GM23338 (cell line): ENCODE results near the gene DNM2. TPM values are rescaled to one million over a fixed set of nuclear protein-coding genes. Genes with fewer than 3 reads are reported as not detected.

Source experiments
- ATAC-seq: fragments of 200-7000 bp; cut with Tn5 transposase; 3 replicates; pipeline ENCODE4 v1.9.1; 2020
- DNase-seq: peaks from one replicate; pipeline ENCODE4 v3.0.0-alpha.2; 2015; ENCODE audit warnings: low spot score
- H2AFZ ChIP-seq: fragments of 200-600 bp; sonication (generic); 2 replicates; pipeline ENCODE4 v1.8.0; 2016; ENCODE audit warnings: antibody characterized with exemption, mild to moderate bottlenecking, moderate library complexity
- H3F3A ChIP-seq: fragments of 200-600 bp; sonication (generic); replicated peaks from 2 replicates; pipeline ENCODE4 v1.8.0; 2017; ENCODE audit warnings: antibody characterized with exemption, mixed run types, low read depth
- H3K27ac ChIP-seq: fragments of 200-600 bp; sonication (generic); 2 replicates; pipeline ENCODE4 v1.6.1; 2016; ENCODE audit warnings: low read depth
- H3K27me3 ChIP-seq: fragments of 200-600 bp; sonication (generic); 2 replicates; pipeline ENCODE4 v1.8.0; 2016; ENCODE audit warnings: mild to moderate bottlenecking, mixed run types, moderate library complexity; ENCODE audit not compliant: insufficient read depth
- H3K36me3 ChIP-seq: fragments of 200-600 bp; sonication (generic); 2 replicates; pipeline ENCODE4 v1.8.0; 2016; ENCODE audit warnings: mild to moderate bottlenecking; ENCODE audit not compliant: insufficient read depth
- H3K4me1 ChIP-seq: fragments of 200-600 bp; sonication (generic); 2 replicates; pipeline ENCODE4 v1.8.0; 2016; ENCODE audit warnings: mild to moderate bottlenecking, moderate library complexity; ENCODE audit not compliant: insufficient read depth
- H3K4me2 ChIP-seq: fragments of 200-600 bp; sonication (generic); 2 replicates; pipeline ENCODE4 v1.7.1; 2017; ENCODE audit warnings: mixed run types
- H3K4me3 ChIP-seq: fragments of 200-600 bp; sonication (generic); 2 replicates; pipeline ENCODE4 v1.6.1; 2016; ENCODE audit warnings: mixed run types
- H3K79me2 ChIP-seq: fragments of 200-600 bp; sonication (generic); replicated peaks from 2 replicates; pipeline ENCODE4 v1.8.0; 2017; ENCODE audit warnings: mild to moderate bottlenecking; ENCODE audit not compliant: insufficient read depth
- H3K9me2 ChIP-seq: fragments of 200-600 bp; sonication (generic); 2 replicates; pipeline ENCODE4 v1.8.0; 2017; ENCODE audit not compliant: insufficient read depth
- H4K20me1 ChIP-seq: fragments of 200-600 bp; sonication (generic); replicated peaks from 2 replicates; pipeline ENCODE4 v1.8.0; 2017; ENCODE audit warnings: mild to moderate bottlenecking; ENCODE audit not compliant: insufficient read depth
- H3K27ac Mint-ChIP-seq: 2 replicates; pipeline ENCODE4 v1.8.0; 2020; ENCODE audit warnings: inconsistent platforms, mild to moderate bottlenecking, moderate library complexity, mixed read lengths
- H3K27me3 Mint-ChIP-seq: 3 replicates; pipeline ENCODE4 v1.8.0; 2022; ENCODE audit warnings: low read depth, mild to moderate bottlenecking, moderate library complexity, mixed read lengths, inconsistent platforms; ENCODE audit not compliant: insufficient read depth, poor library complexity
- H3K36me3 Mint-ChIP-seq: 3 replicates; pipeline ENCODE4 v1.8.0; 2021; ENCODE audit warnings: low read depth, mild to moderate bottlenecking, inconsistent platforms, moderate library complexity, mixed read lengths
- H3K4me1 Mint-ChIP-seq: 3 replicates; pipeline ENCODE4 v1.8.0; 2020; ENCODE audit warnings: mild to moderate bottlenecking, inconsistent platforms, mixed read lengths
- H3K4me3 Mint-ChIP-seq: 3 replicates; pipeline ENCODE4 v1.8.0; 2021; ENCODE audit warnings: moderate library complexity, mild to moderate bottlenecking, inconsistent platforms, mixed read lengths
- H3K9me3 Mint-ChIP-seq: 3 replicates; pipeline ENCODE4 v1.8.0; 2020; ENCODE audit warnings: moderate library complexity, mild to moderate bottlenecking, inconsistent platforms, mixed read lengths
- CREB1 ChIP-seq: fragments of 250-450 bp; sonication (Bioruptor Pico); IDR thresholded peaks from 2 replicates; pipeline ENCODE4 v1.5.0; 2020; ENCODE audit warnings: low read depth, mild to moderate bottlenecking, moderate library complexity
- CTCF ChIP-seq, 2 experiments: fragments of 200-600 bp in 1 of 2; sonication (generic) in 1 of 2; conservative IDR thresholded peaks; 2 replicates each; pipeline versions ENCODE4 v1.5.1 to v1.6.1; 2016 to 2017; ENCODE audit warnings: antibody characterized with exemption in 2 of 2, low read depth in 2 of 2, mild to moderate bottlenecking in 2 of 2, moderate library complexity in 1 of 2
- EZH2 ChIP-seq: fragments of 200-600 bp; sonication (generic); IDR thresholded peaks from one replicate; pipeline ENCODE4 v1.8.0; 2017; ENCODE audit warnings: antibody characterized with exemption, mild to moderate bottlenecking, low read depth; ENCODE audit not compliant: unreplicated experiment
- EZH2phosphoT487 ChIP-seq: fragments of 200-600 bp; sonication (generic); IDR thresholded peaks from one replicate; pipeline ENCODE4 v1.8.1; 2018; ENCODE audit warnings: antibody characterized with exemption; ENCODE audit not compliant: unreplicated experiment
- JUNB ChIP-seq: IDR thresholded peaks from one replicate; pipeline ENCODE4 v1.6.1; 2016; ENCODE audit warnings: antibody characterized with exemption; ENCODE audit not compliant: unreplicated experiment
- NANOG ChIP-seq: IDR thresholded peaks from 2 replicates; pipeline ENCODE4 v1.6.1; 2016; ENCODE audit warnings: antibody characterized with exemption, borderline replicate concordance
- POLR2AphosphoS5 ChIP-seq: IDR thresholded peaks from 2 replicates; pipeline ENCODE4 v1.6.1; 2016; ENCODE audit warnings: antibody characterized with exemption, low read depth
- STAT1 ChIP-seq: IDR thresholded peaks from one replicate; pipeline ENCODE4 v1.6.1; 2016; ENCODE audit warnings: antibody characterized with exemption; ENCODE audit not compliant: unreplicated experiment
- ZNF114 ChIP-seq: fragments of 250-450 bp; sonication (Bioruptor Pico); IDR thresholded peaks from 2 replicates; pipeline ENCODE4 v1.5.0; 2020; ENCODE audit warnings: mild to moderate bottlenecking, moderate library complexity
- ZNF331 ChIP-seq: fragments of 250-450 bp; sonication (Bioruptor Pico); IDR thresholded peaks from 2 replicates; pipeline ENCODE4 v1.5.0; 2020; ENCODE audit warnings: low read depth, mild to moderate bottlenecking, moderate library complexity
- ZNF462 ChIP-seq: fragments of 250-450 bp; sonication (Bioruptor Pico); IDR thresholded peaks from 2 replicates; pipeline ENCODE4 v1.5.0; 2020; ENCODE audit warnings: mild to moderate bottlenecking, moderate library complexity
- polyA plus RNA-seq: library from polyadenylated mRNA; unstranded; fragments of >200 nt; fragmentation: Nextera tagmentation; extraction: Ambion mirVana; gene quantifications from 2 replicates; pipeline ENCODE4 v1.2.1, GENCODE V29; 2016
- total RNA-seq: library from RNA; depleted of rRNA; stranded (reverse); fragments of >200 nt; shearing (Covaris generic); gene quantifications from 2 replicates; pipeline ENCODE4 v1.2.3, GENCODE V29; 2014
- TF ChIP-seq, protein P1 (sequence below): IDR thresholded peaks from one replicate; pipeline ENCODE4 v1.6.1; 2018; ENCODE audit warnings: antibody characterized with exemption; ENCODE audit not compliant: unreplicated experiment
- TF ChIP-seq, protein P2 (sequence below): IDR thresholded peaks from 2 replicates; pipeline ENCODE4 v1.6.1; 2016; ENCODE audit warnings: antibody characterized with exemption

Gene DNM2
- total and polyA plus RNA-seq, 2 experiments from 2014 or later, result 40.7 to 138 TPM

DNA sequence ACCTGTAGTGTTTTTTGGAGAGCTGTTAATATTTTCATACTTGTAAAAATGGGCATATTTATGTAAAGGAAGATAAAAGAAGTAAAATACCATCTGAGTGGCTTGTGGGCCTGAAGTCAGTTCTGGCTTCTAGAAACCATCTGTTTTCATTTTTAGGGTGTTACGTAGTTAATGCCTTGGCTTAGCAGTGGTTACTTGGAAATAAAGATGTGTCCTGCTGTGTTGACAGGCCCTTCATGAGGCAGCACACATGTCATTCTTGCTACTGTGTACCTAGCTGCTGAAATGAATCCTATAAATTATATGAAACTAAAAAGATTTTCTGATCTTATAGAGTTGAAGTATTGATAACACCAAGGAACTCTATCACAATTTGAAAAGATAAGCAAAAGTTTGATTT, 47.7 kb upstream of the DNM2 start:
- Histone ChIP-seq H3K4me1 (no peaks in the 10 kb centered on the region; the same call in 1 of the 2 replicates), H3F3A (peaks cover 72% of the 10 kb centered on the region), H3K9me2 (no peaks in the 10 kb centered on the region), H2AFZ (no peak overlapping the region), H3K36me3 (peaks cover 65% of the 10 kb centered on the region), H3K27ac (no peak overlapping the region), H3K4me2 (no peak overlapping the region), H3K4me3 (no peak overlapping the region), H3K27me3 (no peaks in the 10 kb centered on the region), H3K79me2 (peaks cover 100% of the 10 kb centered on the region), H4K20me1 (peaks cover 95% of the 10 kb centered on the region)
- Mint-ChIP-seq H3K4me3 (no peak overlapping the region), H3K27ac (no peak overlapping the region), H3K9me3 (no peaks in the 10 kb centered on the region), H3K36me3 (peaks cover 87% of the 10 kb centered on the region), H3K27me3 (peaks cover 17% of the 10 kb centered on the region), H3K4me1 (no peaks in the 10 kb centered on the region)
- TF ChIP-seq, protein P1, sequence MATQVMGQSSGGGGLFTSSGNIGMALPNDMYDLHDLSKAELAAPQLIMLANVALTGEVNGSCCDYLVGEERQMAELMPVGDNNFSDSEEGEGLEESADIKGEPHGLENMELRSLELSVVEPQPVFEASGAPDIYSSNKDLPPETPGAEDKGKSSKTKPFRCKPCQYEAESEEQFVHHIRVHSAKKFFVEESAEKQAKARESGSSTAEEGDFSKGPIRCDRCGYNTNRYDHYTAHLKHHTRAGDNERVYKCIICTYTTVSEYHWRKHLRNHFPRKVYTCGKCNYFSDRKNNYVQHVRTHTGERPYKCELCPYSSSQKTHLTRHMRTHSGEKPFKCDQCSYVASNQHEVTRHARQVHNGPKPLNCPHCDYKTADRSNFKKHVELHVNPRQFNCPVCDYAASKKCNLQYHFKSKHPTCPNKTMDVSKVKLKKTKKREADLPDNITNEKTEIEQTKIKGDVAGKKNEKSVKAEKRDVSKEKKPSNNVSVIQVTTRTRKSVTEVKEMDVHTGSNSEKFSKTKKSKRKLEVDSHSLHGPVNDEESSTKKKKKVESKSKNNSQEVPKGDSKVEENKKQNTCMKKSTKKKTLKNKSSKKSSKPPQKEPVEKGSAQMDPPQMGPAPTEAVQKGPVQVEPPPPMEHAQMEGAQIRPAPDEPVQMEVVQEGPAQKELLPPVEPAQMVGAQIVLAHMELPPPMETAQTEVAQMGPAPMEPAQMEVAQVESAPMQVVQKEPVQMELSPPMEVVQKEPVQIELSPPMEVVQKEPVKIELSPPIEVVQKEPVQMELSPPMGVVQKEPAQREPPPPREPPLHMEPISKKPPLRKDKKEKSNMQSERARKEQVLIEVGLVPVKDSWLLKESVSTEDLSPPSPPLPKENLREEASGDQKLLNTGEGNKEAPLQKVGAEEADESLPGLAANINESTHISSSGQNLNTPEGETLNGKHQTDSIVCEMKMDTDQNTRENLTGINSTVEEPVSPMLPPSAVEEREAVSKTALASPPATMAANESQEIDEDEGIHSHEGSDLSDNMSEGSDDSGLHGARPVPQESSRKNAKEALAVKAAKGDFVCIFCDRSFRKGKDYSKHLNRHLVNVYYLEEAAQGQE, result no peak
- TF ChIP-seq STAT1 (no peak), ZNF114 (no peak), ZNF331 (no peak), EZH2 (no peak), NANOG (no peak), EZH2phosphoT487 (no peak), ZNF462 (CRISPR knock-in tag) (no peak), CTCF (conservative IDR thresholded peaks at IDR 0.05; ENCODE audit: low read depth in 2 of 2) (no peak), JUNB (no peak), CREB1 (CRISPR knock-in tag) (no peak), POLR2AphosphoS5 (no peak)
- TF ChIP-seq, protein P2, sequence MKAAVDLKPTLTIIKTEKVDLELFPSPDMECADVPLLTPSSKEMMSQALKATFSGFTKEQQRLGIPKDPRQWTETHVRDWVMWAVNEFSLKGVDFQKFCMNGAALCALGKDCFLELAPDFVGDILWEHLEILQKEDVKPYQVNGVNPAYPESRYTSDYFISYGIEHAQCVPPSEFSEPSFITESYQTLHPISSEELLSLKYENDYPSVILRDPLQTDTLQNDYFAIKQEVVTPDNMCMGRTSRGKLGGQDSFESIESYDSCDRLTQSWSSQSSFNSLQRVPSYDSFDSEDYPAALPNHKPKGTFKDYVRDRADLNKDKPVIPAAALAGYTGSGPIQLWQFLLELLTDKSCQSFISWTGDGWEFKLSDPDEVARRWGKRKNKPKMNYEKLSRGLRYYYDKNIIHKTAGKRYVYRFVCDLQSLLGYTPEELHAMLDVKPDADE, result no peak
- no peak for DNase-seq
- ATAC-seq, result no peak
